GM21360 (cell line): ENCODE measurements around the gene ADAMTS9.
"Not testable (repeated sequence)": the region's sequence is repeated elsewhere in the genome, so short reads cannot be mapped to it uniquely, and the experiment has no call there.

Experiments used
- ATAC-seq: cut with Tn5 transposase; IDR thresholded peaks from one replicate; pipeline ENCODE4 v1.9.1; 2021; ENCODE audit warnings: mild to moderate bottlenecking, moderate library complexity; ENCODE audit not compliant: unreplicated experiment

ADAMTS9 gene

DNA sequence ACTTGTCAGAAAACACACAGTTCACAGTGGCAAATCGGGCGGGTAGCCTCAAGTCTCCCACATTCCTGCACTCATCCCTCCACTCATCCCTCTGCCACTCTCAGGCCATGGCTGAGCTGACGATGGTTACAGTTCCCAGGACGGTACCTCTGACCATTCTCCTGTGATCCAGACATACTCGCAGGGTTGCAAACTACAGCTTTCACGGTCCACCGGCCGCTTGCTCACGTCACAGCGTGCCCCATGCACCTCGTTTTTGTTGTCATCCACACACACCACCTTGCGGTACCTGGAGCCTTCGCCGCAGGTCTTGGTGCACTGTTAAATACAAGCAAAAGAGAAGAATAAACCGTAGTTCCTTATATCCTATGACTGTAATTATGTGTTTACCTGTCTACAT, 137.1 kb downstream of the ADAMTS9 start:
- ATAC-seq, result no peak

DNA sequence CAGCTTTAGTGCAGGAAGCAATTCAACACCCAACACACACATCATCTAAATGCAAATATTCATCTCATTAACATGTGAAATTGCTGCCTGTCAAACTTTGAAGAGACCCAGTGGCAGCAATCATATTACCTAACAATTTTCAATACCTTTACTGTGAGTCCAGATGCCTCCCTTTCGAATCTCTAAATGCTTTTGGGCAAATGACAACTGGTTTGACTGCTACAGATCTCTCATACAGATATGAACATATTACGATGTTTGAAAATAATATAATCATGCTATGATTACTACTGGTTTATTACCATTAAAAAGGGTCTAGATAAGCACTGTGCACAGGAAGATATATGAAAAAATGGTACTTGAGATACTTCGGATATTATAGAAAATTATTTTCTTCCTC, 137.9 kb downstream of the ADAMTS9 start:
- ATAC-seq, result no peak

DNA sequence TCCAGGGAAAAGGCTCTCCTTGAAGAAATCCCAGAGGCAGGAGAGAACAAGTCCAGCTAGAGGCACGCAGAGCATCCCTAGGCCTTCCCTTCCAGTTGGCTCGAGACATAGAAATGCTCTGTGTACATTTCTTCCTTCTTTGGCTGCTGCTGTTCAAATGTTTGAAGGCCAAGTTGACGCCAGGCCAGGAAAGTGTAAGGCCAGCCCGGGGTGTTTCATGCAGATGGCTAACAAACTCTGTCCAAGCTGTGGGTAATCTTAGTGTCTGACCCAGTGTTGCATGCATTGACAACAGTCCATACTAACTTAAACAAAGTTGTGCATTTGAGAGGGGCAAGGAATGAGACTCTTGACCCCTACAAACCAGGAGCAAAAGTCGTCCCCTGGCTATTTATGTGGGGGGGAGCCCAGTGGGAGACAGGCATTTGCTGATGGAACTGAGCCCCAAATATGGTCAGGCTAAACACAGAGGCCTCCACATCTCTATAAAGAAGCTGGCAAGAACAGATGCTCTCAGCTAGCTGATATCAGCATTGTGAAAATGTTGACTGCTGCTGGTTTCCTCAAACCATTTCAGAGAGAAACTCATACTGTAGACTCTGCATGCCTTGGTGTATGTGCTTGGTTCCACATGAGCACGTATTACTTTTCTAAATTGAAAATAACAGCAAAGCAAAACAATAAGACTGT, 139.5 kb downstream of the ADAMTS9 start:
- no peak for ATAC-seq

DNA sequence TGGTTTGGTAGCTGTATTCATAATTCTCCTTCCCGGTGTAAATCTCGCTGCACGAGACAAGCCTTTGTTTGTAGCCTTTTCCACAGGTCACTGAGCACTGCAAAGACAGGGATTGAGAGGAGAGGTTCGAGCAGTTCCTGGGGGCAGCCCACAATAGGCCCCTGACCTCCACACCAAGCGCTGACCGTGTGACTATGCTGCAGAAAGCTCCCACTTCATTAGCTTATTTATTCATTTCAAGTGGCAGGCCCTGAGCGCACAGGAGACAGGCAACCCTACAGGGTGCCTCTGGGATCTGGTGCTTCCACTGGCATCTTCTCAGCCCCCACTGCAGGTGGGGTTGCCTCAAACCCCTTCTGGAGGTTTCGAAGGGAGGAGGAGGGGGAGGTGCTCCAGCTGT, 140.9 kb downstream of the ADAMTS9 start:
- ATAC-seq, result no peak

DNA sequence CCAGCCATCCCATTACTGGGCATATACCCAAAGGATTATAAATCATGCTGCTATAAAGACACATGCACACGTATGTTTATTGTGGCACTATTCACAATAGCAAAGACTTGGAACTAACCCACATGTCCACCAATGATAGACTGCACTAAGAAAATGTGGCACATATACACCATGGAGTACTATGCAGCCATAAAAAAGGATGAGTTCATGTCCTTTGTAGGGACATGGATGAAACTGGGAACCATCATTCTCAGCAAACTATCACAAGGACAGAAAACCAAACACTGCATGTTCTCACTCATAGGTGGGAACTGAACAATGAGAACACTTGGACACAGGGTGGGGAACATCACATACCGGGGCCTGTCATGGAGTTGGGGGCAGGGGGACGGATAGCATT, 142.6 kb downstream of the ADAMTS9 start:
- not testable (repeated sequence) for ATAC-seq

DNA sequence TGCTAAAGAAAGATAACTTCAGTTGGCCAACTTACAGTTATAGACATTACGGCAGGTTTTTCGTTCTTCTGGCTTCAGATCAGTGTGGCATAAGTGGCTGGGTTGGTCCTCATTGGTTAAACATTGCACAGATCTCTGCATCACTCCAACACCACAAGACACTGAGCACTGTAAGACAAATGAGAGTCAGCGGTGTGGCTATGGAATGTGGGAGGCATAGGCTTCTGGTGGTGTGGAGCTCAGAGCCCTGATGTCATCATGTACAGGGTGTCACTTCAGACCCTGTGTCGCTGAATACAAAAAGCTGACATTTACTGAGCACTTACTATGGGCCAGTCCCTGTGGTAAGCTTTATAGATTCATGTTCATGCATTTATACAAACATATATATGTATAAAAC, 146.0 kb downstream of the ADAMTS9 start:
- no peak for ATAC-seq

DNA sequence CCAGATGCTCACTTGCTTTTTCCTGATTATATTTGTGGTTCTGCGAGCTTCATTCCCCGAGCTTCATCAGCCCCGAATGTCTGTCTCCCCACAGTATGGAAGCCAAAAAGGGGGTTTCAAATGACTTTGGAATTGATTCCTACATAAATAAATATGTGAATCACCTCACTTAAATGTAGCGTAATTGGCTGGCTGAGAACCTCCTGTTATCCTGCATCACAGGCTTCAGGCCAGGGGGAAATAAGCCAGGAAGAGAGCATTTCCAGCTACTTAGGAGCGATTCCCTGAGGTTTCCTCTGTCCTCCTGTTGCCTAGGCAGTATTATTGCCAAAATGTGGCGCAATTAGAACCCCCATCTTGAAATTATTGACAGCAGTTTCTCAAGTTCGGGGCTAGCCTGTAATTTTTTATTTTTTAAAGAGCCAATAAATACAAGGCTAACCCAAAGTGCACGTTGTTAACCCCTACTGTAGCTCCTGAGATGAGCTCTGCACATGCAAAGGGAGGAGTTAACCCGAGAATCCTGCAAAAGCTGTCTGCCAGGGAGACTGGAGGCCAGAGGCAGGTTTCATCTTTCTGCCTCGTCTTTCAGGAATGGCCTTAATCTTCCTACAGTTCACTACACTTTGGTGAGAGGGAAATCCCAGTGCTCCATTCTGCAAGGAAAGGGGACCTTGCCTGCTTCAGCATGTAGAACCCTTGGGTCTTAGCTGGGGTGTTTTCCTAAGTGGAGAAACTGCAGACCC, 148.2 kb downstream of the ADAMTS9 start:
- ATAC-seq, result no peak

DNA sequence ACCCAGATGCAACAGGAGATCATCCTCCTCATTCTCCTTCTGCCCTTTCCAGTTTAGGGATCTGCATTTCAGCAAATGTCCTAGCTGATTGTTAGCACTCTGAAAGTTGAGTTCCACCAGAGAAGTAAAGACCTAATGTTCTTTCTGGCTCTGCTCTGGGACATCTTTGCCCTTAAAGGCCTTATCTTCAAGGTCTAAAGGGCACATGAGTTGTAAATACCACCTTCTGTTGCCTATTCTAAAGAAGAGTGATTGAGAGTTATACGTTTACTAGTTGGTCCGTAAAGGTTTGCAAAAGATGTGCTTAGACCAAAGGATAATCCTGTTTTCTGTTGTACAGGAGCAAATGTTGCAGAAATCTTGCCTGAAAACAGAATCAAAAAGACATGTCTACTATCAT, 151.6 kb downstream of the ADAMTS9 start:
- ATAC-seq, result no peak

DNA sequence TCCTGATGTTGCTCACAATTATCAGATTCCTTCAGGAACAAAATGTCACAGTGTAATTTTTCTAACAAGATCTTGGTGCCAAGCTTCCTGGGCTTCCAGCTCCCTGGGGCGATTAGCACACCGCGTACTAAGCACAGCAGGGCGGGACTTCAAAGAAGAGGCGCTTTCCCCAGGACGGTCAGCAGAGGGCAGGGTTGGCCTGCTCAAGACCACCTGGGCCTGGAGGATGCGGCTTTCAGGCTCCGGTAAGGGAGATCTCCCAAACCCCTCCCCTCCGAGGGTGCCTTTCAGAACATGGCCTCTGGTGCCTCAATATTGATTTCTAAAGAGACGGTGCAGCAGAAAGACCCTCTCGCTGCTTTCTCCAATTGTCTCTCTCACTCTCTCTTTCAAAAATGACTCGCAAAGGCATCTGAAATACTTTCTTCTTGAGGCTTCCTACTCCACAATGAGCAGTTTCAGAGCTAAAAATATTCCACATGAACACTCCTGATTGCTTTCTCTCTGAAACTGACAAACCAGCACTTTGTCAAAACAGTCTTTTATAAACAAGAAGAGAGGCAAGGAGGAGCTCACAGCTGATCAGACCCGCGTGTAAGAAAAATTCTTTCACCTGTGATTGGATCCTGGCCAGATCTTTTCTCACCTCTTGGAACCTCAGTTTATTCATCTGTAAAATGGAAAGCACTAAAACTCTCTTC, 154.0 kb downstream of the ADAMTS9 start:
- ATAC-seq, result peak; percentile 97

DNA sequence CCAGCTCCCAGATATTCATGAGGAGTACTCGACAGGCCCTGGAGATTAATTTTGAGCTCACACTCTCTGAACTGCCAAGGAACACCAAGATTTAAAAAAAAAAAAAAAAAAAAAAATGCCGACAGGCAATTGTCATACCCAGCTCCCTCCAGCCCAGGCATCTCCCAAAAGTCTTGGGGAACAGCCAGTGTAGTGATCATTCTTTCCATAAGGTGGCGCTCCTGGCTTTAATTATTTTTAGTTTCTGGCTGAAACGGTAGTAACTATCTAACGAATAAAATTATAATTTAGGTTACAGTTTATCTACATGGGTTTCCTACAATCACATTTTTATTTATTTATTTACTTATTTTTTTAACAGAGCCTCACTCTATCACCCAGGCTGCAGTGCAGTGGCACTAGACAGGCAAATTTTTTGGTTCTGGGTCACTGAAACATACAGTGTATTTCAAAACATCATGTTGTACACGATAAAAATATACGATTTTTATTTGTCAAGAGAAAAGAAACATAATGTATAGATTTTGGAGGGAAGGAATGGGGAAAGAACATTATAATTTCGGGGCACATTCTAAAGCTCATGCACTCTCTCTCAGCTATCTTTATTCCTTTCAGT, 157.3 kb downstream of the ADAMTS9 start:
- no peak for ATAC-seq

DNA sequence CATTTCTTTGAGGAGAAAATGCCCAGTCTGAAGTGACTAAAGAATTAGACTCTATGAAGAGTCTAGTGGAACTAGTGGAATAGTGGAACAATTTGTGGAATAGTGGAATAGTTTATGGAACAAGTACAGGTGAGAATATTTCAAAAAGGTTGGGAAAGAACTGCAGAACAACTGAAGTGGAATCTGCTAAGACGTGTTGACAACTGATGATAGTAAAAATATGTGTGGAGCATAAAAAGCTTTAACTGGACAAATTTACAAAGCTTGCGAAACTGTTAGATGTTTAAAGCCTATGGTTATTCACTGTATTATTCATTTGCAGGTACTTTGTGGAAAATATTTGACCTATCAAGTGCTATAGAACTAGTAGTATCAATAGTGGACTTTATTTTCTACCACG, 164.5 kb downstream of the ADAMTS9 start:
- ATAC-seq, result no peak

DNA sequence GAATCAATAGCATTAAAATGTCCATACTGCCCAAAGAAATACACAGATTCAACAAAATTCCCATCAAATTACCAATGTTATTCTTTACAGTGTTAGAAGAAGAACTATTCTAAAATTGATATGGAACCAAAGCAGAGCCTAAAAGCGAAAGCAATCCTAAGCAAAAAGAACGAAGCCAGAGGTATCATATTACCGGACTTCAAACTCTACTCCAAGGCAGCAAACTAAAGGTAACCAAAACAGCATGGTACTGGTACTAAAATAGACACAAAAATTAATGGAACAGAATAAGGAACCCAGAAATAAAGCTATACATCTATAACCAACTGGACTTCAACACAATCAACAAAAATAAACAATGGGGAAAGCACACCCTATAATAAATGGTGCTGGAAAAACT, 167.5 kb downstream of the ADAMTS9 start:
- ATAC-seq, result no peak

DNA sequence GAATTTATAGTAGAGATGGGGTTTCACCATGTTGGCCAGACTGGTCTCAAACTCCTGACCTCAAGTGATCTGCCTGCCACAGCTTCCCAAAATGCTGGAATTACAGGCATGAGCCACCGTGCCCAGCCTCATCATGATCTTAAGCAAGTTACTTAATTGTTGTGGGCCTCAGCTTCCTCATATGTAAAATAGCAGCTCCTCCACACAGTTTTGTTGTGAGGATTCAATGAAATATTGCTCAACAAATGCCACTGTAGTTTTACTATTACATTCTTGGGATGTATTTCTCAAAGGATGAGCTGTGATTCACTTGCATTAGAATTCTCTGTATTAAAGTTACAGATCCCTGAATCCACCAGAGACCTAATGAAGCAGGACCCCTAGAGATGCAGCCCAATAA, 168.8 kb downstream of the ADAMTS9 start:
- no peak for ATAC-seq

DNA sequence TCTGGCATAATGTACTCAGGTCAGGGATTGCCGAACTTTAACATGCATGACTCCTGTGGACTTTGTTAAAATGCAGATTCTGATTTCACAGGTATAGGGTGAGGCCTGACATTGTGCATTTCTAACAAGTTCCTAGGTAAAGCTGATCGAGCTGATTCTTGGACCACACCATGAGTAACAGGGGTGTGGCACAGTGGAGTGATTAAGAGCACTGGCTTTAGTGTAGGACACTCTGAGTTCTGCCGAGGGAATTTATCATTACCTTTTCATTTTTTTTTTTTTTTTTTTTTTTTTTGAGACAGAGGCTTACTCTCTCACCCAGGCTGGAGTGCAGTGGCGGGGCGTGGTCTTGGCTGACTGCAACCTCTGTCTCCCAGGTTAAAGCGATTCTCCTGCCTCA, 169.3 kb downstream of the ADAMTS9 start:
- ATAC-seq, result no peak

DNA sequence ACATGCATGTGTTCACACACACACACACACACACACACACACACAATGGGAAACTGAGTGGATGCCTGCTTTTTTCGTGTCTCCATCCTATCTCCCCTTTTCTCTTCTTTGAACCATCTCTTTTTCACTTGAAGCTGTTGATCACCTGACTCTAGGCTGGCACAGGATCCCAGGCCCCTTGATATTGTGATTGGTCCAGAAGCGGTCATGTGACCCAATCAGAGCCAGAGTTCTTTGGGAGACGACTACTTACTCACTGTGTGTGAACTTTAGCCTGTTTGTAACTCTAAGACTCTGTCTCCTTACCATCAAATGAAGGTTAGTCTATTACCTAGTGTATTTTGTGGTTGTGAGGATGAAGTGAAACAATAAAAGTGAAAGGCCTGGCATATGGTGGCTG, 172.9 kb downstream of the ADAMTS9 start:
- ATAC-seq, result no peak

DNA sequence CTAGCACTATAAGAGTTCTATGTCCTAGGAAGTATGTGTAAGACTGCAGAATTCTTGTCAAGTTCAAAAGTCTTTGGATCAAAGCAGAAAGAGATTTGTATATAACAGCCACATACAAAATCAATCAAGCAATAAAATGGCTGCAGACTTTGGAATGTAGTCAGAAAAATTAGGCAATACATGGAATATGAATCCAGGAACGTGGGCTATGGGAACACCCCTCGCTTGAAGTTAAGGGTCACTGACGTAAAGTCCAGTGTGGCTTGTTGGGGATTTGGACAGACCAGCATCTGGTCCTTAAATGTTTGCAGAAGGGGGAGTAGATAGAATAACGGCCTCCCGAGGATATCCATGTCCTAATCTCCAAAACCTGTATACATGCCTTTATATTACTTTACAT, 178.6 kb downstream of the ADAMTS9 start:
- no peak for ATAC-seq

DNA sequence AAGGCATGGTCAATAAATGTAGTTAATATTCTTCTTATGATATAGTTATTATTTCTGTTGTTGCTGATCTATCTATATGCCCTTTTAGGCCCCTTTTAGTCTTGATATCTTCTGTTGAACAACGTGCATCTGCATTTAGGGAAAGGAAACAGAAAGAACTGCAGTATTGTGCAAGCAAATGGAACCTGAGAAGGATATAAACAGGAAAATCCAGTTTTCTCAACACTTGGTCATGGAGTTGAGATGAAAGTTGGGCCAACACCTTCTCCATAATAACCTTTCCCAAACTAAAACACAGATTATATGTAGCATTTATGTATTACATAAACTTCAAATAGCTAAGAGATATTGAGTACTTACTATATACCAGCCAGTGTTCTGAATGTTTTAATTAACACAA, 179.7 kb downstream of the ADAMTS9 start:
- ATAC-seq, result no peak

DNA sequence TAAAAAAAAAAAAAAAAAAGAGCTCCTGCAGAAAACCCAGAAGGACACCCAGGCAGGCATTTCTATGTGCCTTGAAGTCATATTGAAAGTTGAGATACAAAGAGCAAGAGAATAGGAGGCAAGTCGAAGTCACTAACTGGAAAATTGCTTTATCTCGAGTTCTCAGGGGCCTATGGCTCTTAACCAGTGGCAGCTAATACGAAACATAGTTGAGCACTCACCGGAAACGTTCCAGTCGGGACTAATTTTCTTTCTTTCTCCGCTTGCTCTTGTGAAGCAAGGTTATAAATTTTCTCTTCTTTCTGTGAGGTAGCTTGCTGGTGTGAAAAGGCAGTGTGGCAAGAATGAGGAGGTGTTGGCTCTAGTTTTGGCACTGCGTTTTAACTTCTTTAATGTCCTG, 181.5 kb downstream of the ADAMTS9 start:
- ATAC-seq, result no peak

DNA sequence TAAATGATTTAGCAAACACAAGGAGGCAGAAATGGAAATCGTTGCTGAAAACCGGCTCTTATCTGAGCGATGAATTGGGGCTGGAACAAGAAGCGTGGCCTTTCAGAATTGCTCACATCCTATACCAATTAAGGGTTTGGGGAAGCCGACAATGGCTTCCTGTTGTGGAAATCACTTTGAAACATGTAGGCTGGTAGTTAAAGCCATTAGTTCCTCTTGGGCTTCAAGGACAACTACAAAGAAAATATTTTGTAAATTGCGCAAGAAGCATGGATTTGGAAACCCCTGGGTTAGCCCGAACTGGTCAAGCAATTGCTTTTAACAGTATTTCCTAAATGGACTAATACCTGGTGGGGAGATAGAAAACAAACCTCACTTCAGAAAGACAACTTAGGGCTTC, 182.4 kb downstream of the ADAMTS9 start:
- no peak for ATAC-seq

DNA sequence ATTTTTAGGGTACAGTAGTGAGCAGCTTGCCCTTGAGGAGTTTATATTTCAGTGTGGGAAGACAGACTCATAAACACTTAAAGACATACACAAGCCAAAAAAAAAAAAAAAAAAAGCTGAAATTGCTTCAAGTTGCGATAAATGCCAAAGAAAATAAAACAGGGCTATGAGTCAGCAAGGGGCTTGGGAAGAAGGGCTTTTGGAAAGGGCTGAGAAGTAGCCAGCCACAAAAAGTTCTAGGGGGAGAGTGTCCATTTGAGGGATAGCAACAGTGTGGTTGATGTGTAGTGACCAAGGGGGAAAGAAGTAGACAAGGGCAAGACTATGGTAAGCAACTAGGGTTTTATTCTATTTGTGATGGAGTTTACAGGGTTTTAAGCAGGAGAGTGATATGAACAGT, 185.5 kb downstream of the ADAMTS9 start:
- ATAC-seq, result no peak

DNA sequence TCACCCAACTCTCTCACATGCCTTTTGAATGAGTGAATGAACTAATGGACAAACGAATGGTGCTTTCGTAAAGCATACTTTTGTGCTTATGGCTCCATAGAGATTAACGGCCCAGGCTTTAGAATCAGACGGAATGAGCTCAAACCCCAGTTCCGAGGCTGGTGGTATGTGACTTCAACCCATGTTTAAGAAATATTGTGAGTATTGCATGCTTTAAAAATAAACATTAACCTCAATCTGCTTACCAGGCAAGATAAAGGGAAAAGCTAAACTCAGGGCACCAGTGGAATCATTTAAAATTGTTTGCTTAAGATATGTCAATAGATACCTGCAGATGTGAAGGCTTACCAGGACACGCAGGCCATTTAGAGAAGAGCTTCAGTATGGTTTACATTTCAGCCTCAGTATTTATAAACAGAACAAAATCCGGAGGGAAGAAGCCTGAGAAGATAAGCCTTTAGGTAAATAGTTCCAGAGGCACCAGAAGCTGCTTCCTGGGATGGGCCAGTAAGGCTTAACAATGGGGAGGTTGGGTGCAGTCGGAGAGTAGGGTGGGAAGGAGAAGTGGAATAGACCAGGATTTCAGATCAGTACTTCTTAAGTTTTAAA, 186.4 kb downstream of the ADAMTS9 start:
- no peak for ATAC-seq
